Stimulated activated CD4-positive, alpha-beta T cell treated with anti-CD3 and anti-CD28 coated beads, TNF-alpha, amount 100 ng/mL, for 24 hours (primary cell): ENCODE results near the gene MRPL2.
A peak's percentile ranks its signal among the peaks of the same experiment; 100 is the strongest.

Experiments
- DNase-seq, 3 experiments: peaks; one replicate each; pipeline ENCODE4 v3.0.0-alpha.2; 2020; ENCODE audit warnings: low read depth in 3 of 3

MRPL2 gene

DNA sequence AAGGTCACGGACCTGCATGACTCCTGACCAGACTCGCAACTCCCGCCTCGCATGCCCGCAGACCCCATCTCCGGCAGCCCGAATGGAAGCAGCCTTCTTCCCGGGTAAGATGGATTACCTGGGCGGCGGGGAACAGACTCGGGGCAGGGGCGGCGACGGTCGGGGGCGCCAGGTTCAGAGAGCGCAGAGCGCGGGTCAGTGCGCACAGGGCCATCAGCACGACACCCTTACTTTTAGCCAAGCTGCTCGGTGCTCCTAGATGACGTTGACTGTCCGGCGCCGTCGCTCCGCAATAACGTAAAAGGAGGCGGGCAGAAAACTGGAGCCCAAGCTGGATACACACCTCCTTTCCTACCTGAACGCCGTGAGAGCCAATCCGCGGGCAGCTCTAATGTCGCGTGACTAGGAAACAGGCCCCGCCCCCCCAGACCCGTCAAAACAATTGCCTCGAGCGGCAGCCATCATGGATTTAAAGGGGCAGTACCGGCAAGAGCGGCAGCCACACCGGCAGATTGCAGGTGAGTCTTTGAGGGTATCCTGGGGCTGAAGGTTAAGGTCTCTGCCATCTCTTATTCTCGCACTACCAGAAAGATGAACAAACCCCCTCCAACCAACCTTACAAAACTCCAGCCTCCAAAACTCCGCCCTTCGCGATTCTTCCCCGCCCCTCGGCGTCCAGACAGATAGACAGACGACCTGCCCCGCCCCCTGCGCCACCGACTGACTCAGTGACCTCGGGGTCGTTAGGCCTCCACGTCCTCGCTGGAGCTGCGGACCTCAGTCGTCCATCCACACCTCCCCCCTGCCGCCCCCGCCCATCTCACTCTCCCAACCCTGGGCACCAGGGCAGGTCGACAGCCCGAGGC, at the start of gene MRPL2, which contains the start of gene KLC4:
Gene MRPL2 (minus strand): TSS at position 267 of the 866 bp plus-strand sequence. CDS start 53 bp downstream, at position 214.
Gene KLC4 (plus strand): TSS at position 464 of the 866 bp plus-strand sequence. CDS start 1,705 bp downstream, outside the sequence.
- DNase-seq = peak; percentile 94 to 98 (median 97)

DNA sequence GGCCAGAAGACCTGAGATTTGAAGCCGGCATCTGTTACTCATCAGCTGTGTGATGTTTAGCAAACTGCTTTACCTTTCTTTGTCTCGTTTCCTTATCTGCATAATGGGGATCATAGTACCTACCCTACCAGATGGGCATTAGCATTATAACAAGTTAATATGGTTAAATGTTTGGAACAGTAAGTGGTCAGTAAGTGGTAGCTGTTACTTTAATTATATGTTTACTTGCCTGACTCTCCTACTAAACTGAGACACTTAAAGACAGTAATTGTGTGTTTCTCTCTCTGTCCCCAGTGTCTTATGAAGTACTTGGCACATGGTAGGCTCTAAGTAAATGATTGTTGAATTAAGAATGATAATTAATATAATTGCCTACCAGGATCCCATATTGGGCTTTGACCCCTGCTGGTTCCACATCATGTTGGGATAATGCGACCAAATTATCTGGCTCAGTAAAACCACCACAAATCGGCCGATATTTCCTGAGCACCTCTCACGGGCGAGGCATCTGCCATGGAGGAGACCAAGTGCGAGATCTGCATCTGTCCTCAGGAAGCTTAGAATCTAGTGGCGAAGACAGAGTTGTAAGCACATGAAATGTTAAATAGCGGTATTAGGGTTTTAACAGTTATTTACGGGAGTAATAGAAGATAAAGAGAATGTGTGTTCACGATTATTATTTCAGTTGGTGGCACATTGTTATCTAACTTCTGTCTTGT, 48.3 kb upstream of the MRPL2 start:
- no peak for DNase-seq

DNA sequence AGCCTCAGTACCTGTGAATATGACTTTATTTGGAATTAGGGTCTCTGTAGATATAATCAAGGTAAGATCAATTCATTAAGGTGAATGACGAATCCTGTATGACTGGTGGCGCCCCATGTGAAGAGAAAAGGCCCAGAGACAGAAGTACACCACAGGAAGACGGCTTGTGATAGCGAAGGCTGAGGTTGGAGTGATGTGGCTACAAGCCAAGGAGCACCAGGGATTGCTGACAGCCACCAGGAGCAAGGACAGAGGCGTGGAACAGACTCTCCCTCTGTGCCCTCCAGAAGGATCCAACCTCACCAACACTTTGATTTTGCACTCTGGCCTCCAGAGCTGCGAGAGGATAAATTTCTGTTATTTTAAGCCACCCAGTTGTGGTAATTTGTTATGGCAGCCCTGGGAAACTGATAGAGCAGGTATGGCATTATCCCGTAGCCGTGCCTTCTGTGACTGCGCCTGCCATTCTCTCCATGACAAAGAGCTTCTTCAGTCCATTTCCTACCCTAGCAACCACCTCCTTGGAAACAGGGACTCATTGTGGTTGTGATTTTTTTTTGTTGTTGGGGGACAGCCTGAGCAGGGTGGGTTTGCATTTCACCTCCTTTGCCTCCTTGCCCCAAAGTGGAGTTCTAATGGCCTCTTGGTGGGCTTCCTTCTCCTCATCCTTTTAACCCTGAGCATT, 46.4 kb upstream of the MRPL2 start:
- no peak for DNase-seq

DNA sequence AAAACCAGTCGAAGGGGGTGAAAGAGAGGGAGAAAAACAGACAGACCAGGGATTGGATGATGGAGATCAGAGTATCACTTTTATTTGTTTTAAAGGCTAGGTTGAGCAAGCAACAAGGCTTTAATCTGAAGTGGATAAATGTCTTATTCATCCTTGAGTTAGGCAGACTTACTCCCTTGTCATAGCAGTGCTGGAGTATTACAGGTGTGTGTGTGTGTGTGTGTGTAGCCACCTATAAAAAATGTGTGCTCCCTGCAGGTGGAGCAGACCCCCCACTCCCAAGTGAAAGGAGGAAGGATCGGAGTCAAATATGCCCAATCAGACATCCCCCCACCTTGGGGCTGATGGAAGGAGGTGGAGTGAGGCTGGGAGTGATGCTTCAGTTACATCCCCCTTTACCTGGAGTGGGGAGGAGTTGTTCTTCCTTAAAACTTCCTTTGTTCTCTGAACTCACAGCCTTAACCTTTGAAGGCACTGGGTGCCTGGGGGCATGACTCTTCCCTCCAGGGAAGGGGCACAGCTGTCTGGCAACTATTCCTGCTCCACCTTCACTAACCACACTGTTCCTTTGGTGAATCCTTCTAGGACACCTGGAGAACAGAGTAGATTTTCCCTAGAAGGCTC, 44.1 kb upstream of the MRPL2 start:
- no peak for DNase-seq

DNA sequence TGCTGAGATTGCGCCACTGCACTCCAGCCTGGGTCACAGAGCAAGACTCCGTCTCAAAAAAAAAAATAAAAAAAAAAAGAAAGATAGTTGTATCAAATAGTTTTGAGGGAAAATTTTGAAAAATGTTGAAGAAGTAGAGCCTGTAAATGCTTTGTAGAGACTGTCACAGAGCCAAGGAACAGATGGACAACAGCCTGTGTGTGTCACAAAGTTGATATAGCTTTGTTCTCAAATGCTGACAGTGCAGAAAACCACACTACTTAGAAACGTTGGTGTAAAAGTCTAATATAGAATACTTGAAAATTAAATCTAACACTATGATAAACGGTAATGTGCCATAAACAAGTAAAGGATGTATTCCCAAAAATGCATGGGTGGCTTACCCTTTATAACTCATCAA, 42.3 kb upstream of the MRPL2 start:
- DNase-seq = no peak

DNA sequence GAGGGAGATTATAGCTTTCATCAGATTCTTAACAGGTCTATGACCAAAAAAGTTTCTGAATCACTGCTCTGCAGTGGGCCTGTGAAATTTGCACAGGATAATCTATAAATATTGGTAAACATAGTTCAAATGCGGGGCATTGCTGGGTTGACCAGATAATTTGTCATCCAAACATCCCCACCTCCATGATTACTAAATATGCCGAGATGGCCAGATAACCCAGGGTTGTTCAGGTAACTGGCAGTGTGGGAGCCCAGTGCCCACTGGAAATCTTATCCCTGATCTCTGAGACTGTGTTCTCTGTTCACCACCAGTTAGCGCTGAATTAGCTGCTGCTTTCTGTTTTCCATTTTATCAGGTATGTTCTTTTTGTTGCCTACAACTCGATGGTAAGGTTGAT, 38.3 kb upstream of the MRPL2 start:
- no peak for DNase-seq

DNA sequence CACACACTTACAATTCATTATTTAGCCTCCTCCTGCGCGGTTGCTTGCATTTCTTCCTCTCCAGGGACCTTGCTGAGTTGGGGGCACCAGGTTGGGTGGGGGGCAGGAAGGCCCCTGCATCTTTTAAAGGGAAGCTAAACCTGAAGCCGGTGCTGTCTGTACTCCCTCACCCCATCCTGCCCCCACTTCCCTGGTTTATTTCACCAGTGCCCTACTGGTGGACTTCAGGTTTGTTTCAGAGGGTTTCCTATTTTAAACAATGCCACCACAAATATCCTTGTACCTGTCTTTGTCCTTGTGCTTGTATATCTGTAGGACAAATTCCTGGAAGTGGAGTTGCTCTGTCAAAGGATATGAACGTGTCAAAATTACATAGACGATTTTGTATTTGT, 37.9 kb upstream of the MRPL2 start:
- no peak for DNase-seq

DNA sequence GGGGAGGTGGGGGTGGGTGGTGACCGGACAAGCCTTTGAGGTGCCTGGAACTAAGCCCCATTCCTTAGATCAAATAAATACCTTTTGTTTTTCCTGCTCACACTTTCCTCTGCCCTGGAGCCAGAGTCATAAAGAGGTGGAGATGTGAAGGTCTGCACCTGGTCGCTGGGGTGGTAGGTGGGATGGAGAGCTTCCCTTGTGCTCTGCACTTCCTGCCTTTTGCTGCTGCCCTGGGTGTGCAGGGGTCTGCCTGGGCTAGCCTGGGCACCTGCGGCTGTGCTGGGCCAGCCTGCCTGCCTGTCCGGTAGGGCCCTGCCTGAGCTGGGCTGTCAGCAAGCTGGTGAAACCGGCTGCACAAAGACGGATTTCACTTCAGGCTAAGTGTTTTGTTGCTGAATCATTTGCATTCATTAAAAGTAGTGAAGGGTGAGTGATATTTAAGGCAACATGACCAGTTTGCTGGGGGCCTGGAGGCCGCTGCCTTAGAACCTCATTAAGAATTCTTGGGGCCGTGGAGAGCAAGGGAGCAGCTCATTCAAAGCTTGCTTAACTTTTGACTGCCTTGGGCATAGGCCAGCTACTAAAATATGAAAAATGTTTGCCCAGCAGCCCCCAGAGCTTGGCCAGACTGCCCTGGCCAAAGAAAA, 37.3 kb upstream of the MRPL2 start:
- no peak for DNase-seq

DNA sequence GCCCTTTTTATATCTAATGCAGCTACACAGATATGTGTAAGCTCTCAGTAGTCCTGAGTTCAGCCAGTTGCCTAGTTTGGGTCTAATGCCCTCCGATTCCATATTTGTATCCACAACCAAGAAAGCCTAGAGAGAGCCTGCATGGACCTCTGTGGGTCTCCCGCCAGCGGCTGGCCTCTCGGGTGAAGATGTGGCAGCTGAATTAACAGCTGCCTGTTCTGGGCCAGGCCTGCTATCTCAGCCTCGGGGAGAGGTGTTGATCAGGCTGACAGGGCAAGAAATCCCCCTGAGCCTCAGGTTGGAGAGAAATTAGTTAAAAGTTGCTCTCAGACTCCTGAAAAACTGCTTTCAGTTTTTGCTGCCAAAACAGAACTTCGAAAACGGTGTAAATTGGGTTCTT, 36.7 kb upstream of the MRPL2 start:
- no peak for DNase-seq

DNA sequence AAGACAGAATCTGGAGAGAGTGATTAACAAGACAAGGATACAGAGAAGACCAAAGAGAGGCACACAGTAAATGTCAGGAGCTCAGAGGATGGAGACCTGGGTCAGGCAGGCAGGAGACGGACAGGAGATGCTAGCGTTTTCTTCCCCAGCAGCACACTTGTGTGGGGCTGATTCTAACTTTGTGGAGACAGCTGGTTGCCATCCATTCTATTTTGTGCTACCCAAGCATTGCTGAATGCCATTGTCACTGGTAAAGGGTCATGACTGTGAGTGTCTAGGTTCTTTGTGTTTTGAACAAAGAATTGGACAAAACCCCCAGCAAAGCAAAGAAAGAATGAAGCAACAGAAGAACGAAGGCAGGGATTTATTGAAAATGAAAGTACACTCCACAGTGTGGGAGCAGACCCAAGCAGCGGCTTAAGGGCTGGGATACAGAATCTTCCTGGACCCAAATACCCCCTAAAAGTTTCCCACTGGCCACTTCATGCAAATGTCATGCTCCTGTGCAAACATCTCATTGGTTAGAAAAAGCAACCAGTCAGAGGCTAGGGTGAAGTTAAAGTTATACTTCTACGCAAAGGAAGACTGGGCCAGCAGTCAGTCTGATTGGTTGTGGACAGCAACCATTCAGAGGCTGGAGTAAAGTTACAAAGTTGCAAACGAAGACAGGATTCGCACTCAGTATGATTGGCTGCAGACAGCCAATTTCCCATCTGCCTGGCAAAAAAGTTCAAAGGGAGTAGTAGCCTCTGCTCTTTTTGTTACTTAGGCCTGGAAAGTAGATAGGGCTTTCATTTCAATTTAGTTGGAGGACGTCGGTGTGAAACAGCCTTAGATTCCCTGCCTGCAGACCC, 34.4 kb upstream of the MRPL2 start:
- no peak for DNase-seq

DNA sequence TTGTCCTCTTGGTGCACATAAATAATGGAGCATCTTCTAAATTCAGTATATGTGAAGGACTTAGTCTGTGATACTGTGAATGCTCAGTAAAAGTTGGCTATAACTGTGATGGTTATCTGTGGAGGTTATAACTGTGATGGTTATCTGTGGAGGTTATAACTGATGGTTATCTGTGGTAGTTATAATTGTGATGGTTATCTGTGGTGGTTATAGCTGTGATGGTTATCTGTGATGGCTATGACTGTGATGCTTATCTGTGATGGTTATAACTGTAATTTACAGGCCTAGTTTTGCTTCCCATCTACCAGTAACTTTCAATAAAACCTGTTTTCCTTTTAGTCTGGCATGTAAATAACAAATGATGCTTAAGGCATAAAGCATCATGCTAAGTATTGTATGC, 33.4 kb upstream of the MRPL2 start:
- DNase-seq = no peak

DNA sequence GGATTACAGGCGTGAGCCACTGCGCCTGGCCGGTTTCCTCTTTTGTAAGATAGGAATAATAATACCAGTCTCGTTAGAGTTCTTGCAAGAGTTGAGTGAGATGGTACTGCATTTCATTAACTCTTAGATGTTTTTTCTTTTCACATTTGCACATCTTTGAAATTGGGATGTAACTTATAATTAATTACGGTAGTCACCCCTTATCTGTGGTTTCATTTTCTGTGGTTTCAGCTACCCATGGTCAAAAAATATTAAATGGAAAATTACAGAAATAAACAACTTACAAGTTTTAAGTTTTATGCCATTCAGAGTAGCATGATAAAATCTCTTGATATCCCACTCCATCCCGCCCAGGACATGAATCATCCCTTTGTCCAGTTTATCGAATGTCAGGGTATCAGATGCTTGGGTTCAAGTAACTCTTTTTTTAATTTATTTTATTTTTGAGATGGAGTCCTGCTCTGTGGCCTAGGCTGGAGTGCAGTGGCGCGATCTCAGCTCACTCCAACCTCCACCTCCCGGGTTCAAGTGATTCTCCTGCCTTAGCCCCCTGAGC, 32.3 kb upstream of the MRPL2 start:
- DNase-seq = no peak

DNA sequence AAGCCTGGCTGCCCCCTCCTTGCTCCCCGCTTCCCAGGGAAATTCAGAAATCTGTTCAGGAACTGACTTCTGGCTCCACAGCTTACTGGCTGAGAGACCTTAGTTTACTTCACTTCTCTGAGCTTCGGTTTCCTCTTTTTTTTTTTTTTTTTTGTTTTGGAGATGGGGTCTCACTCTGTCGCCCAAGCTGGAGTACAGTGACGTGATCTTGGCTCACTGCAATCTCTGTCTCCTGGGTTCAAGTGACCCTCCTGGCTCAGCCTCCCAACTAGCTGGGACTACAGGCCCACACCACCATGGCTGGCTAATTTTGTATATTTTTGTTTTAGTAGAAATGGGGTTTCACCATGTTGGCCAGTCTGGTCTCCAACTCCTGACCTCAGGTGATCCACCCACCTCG, 31.8 kb upstream of the MRPL2 start:
- no peak for DNase-seq

DNA sequence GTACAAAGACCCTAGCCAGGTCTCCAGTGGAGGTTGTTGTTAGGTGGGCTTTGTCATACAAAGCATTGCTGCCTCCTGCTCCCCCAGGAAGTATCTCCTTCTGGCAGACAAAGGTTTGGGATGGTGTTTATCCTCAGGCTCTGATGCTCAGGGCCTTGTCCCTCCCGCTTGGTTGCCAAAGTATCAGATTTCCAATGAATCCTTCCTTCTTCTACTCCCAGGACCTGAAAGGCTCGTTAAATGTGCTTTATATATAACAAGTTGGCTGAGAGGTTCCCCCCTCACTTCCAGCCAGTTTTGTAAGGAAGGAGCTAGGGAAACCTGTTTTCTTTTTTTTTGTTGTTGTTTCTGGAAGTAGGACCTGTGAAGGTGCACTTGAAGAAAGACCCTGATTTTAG, 31.3 kb upstream of the MRPL2 start:
- DNase-seq = no peak

DNA sequence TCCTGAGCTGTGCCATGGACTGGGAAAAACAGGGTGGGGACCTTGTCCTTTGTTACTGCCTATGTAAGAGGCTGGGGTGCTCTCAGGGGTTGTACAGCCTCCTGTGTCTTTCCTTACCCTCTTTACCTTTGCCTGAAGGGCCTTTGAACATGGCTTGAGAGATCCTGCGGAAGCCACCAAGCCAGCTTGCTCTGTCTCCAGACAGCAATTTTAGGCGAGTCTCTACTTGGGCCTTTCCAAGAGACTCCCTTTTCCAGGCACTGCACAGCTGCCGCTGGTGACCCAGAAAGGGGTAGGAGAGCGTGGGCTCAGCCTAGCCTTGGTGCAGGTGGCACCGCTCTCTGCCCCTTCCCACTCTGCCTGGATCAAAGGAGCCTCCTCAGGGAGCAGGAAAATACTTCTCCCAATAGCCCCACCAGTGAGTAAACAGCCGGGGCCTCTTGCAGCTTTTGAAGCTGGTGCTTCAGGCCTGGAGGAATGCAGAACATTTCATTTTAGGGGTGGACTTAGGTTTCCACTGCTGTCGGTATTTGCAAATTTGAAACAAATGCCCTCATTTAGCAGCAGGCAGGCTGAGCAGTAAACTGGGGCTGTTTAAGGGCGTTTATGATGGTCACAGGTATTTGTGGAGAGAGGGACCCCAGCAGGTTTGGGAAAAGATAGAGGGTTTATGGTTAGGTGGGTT, 30.8 kb upstream of the MRPL2 start:
- DNase-seq = no peak

DNA sequence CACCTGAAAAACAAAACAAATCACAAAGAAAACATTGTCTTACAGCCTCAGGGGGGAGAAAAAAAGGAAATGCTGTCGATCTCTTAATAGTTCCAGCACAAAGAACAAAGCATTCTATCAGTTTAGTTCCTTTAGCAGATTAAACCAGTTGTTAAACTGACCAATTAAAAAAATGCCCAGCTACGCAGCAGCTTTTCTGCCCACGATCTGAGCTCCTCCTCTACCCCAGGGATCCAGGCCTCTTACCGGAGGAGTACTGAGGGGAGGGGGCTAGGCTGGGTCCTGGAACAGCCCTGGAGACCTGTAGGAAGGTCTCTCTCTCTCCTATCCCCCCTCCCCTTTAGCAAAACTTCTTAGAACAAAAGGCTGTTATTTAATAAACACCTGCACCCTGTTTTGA, 30.2 kb upstream of the MRPL2 start:
- DNase-seq = no peak

DNA sequence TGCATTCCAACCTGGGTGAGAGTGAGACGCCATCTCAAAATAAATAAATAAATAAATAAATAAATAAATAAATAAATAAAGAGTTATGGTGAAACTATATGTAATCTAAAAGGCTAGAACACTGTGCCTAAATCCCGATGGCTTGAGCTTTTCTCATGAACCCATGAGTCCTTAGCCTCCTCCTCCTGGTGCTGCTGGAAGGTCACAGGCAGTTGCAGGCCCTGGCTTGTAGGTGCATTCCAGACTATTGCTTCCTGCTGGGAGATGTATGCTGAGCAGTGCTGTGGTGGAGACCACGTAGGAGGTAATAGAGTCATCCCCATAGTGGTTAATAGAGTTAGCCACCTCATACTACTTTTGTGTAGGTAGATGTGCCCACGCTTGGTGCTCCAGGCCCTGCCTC, 29.4 kb upstream of the MRPL2 start:
- no peak for DNase-seq

DNA sequence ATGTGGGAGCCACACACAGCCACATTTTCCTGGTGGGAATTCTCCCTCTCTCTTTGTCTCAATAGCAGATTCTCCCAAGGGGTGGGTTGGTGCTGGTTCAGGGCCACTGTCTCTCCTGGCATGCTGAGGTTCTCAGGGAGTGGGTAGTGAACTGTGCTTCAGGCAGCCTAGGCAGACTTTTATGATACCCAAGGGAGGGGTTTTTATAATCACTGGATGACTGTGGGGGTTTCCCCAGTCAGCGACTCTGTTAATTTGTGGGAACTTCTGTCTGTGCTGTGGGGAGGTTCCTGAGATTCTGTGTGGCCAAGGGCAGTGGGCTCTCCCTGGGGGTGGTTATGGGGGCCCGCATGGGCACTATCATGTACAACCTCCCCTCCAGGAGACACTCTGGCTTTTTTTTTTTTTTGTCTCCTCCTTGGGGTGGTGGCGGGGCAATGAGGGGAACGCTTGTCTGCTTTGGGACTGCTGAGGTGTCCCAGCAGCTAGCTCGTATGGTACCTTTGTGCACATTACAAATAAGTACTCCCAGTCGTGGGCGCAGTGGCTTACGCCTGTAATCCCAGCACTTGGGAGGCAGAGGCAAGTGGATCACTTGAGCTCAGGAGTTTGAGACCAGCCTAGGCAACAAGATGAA, 26.9 kb upstream of the MRPL2 start:
- DNase-seq = no peak
